RWPE2 (cell line): Measurements from ENCODE around the gene CRHR1.

ENCODE experiments used
- ATAC-seq: fragments of 200-7000 bp; cut with Tn5 transposase; 3 replicates; pipeline ENCODE4 v1.9.1; 2021; ENCODE audit warnings: low read depth
- DNase-seq: peaks from one replicate; pipeline ENCODE4 v3.0.0-alpha.2; 2020; ENCODE audit warnings: low spot score
- H3K27ac ChIP-seq: fragments of 450-650 bp; 2 replicates; pipeline ENCODE4 v1.5.1; 2017; ENCODE audit warnings: mild to moderate bottlenecking; ENCODE audit not compliant: poor library complexity, severe bottlenecking
- H3K27me3 ChIP-seq: fragments of 250-450 bp; sonication (Bioruptor Pico); 2 replicates; pipeline ENCODE4 v1.5.1; 2021; ENCODE audit warnings: mild to moderate bottlenecking, moderate library complexity; ENCODE audit not compliant: insufficient read depth, poor library complexity, severe bottlenecking
- H3K36me3 ChIP-seq: fragments of 250-450 bp; sonication (Bioruptor Pico); 2 replicates; pipeline ENCODE4 v1.5.1; 2020; ENCODE audit warnings: low read depth, mild to moderate bottlenecking, moderate library complexity
- H3K4me1 ChIP-seq: fragments of 250-450 bp; sonication (Bioruptor Pico); 2 replicates; pipeline ENCODE4 v1.5.1; 2021; ENCODE audit warnings: mild to moderate bottlenecking, moderate library complexity; ENCODE audit not compliant: insufficient read depth, poor library complexity, severe bottlenecking
- H3K4me3 ChIP-seq: fragments of 250-450 bp; sonication (Bioruptor Pico); 2 replicates; pipeline ENCODE4 v1.5.1; 2021; ENCODE audit warnings: mild to moderate bottlenecking, moderate library complexity; ENCODE audit not compliant: severe bottlenecking
- H3K9me3 ChIP-seq: fragments of 250-450 bp; sonication (Bioruptor Pico); 2 replicates; pipeline ENCODE4 v1.5.1; 2021; ENCODE audit warnings: mild to moderate bottlenecking, moderate library complexity; ENCODE audit not compliant: severe bottlenecking
- CTCF ChIP-seq: fragments of 450-650 bp; IDR thresholded peaks from one replicate; pipeline ENCODE4 v1.5.1; 2017; ENCODE audit warnings: mild to moderate bottlenecking, moderate library complexity; ENCODE audit not compliant: poor library complexity, severe bottlenecking

CRHR1 gene

GRCh38 chr17:45825792-45826191 is 41.7 kb downstream of the CRHR1 start:
- Histone ChIP-seq H3K9me3 (no peaks in the 10 kb centered on the region), H3K4me3 (no peak overlapping the region), H3K27me3 (no peaks in the 10 kb centered on the region), H3K4me1 (no peaks in the 10 kb centered on the region), H3K36me3 (no peaks in the 10 kb centered on the region), H3K27ac (no peak overlapping the region)
- TF ChIP-seq CTCF: no peak
- DNase-seq (no peak), ATAC-seq (no peak)

DNA sequence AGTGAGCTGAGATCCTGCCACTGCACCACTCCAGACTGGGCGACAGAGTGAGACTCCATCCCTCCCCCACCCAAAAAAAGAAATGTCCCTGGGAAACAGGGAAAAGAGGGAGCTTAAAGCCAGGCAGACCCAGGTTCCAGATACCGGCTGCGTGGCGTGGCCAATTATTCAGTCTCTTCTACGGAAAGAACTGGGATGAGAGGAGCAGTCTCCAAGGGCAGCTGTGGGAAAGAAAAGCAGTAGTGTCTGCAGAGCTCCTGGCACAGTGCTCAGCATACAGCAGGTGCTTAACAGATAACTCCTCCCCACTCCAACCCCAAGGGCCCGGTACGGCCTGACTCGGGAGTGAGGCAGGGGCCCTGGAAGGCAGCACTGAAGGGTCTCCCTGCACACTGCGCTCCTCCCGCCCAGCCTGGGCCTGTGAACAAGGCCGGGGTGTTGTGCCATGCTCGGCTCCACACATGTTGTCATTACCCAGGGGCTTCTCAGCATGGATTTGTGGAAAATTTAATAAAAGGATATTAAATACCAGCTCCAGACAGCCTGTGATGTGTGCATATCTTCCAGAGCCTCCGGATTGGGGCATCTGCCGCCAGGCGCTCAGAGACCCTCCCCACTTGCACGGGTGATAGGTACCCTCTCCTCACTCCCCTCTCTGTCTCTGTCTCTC is 42.9 kb downstream of the CRHR1 start:
- ATAC-seq: no peak
- Histone ChIP-seq H3K9me3 (no peaks in the 10 kb centered on the region), H3K36me3 (no peaks in the 10 kb centered on the region), H3K4me1 (no peaks in the 10 kb centered on the region), H3K4me3 (no peak overlapping the region), H3K27ac (no peak overlapping the region), H3K27me3 (no peaks in the 10 kb centered on the region)
- DNase-seq: no peak
- TF ChIP-seq CTCF: no peak

DNA sequence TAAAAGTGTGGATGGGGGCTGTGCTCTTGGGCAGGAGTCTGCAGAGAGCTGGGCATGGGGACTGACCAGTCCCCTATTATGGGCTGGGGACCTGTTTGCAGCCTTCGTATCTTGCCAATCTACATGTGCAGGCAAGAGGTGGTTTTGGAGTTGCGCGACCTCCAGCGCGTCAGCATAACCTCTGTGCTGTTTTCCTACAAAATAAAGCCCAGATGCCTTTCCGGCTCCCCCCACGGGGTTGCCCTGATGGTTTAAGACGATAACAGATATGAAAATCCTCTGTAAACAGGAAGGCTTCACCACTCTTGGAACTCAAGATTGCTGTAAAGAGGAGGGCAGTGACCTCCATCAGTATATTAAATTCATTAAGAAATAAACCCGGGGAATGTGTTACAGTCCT is 44.1 kb downstream of the CRHR1 start:
- H3K9me3 ChIP-seq: no peaks in the 10 kb centered on the region
- H3K4me1 ChIP-seq: no peaks in the 10 kb centered on the region
- H3K27me3 ChIP-seq: no peaks in the 10 kb centered on the region
- no peak for TF ChIP-seq CTCF
- ATAC-seq: no peak
- H3K27ac ChIP-seq: no peak overlapping the region
- no peak for DNase-seq
- no peak overlapping the region for H3K4me3 ChIP-seq
- H3K36me3 ChIP-seq: no peaks in the 10 kb centered on the region

- H3K27ac ChIP-seq: no peak overlapping the region
These were observed 44.5 kb downstream of the CRHR1 start for GRCh38 chr17:45828582-45829133.

More at GRCh38 chr17:45828582-45829133, 44.5 kb downstream of the CRHR1 start:
- peak; percentile 29 for TF ChIP-seq CTCF
- peak; percentile 81 for ATAC-seq
- H3K9me3 ChIP-seq: no peaks in the 10 kb centered on the region
- no peak overlapping the region for H3K4me3 ChIP-seq
- no peaks in the 10 kb centered on the region for H3K4me1 ChIP-seq
- H3K27me3 ChIP-seq: no peaks in the 10 kb centered on the region
- DNase-seq: no peak
- H3K36me3 ChIP-seq: no peaks in the 10 kb centered on the region
